Ectodermal cell (in vitro differentiated cells): ENCODE results near the gene NPEPL1. TPM values are rescaled to one million over a fixed set of nuclear protein-coding genes. Genes with fewer than 3 reads are reported as not detected.
A peak's percentile ranks its signal among the peaks of the same experiment; 100 is the strongest.
"Not testable (repeated sequence)": the region's sequence is repeated elsewhere in the genome, so short reads cannot be mapped to it uniquely, and the experiment has no call there.

Experiments used
- H3K27ac ChIP-seq: 2 replicates; pipeline ENCODE4 v1.7.0; 2013; ENCODE audit warnings: mild to moderate bottlenecking, low read depth, low read length; ENCODE audit not compliant: insufficient read depth, poor library complexity, severe bottlenecking
- H3K27me3 ChIP-seq: 2 replicates; pipeline ENCODE4 v1.7.0; 2013; ENCODE audit warnings: mild to moderate bottlenecking, low read length; ENCODE audit not compliant: insufficient read depth, control insufficient read depth, poor library complexity, severe bottlenecking
- H3K36me3 ChIP-seq: one replicate; pipeline ENCODE4 v1.7.0; 2013; ENCODE audit warnings: low read length; ENCODE audit not compliant: control insufficient read depth, insufficient read depth
- H3K4me1 ChIP-seq: one replicate; pipeline ENCODE4 v1.7.0; 2013; ENCODE audit warnings: low read length; ENCODE audit not compliant: control insufficient read depth, insufficient read depth
- H3K4me3 ChIP-seq: 2 replicates; pipeline ENCODE4 v1.7.0; 2013; ENCODE audit warnings: low read depth, low read length, control low read depth; ENCODE audit not compliant: insufficient read depth
- H3K9me3 ChIP-seq: 2 replicates; pipeline ENCODE4 v1.7.0; 2013; ENCODE audit warnings: mild to moderate bottlenecking, low read length, moderate library complexity; ENCODE audit not compliant: control insufficient read depth
- WGBS, 2 experiments: methylation state at CpG; one replicate each; pipeline ENCODE4 v1.1.7; 2013; ENCODE audit warnings: missing lambda C conversion rate in 2 of 2; 5-methylcytosine and 5-hydroxymethylcytosine counted together
- polyA plus RNA-seq, 4 experiments: library from polyadenylated mRNA; stranded (reverse); fragments of 50-300 nt; gene quantifications; one replicate each; pipeline ENCODE4 v1.2.3, GENCODE V29; 2013

NPEPL1 gene, protein sequence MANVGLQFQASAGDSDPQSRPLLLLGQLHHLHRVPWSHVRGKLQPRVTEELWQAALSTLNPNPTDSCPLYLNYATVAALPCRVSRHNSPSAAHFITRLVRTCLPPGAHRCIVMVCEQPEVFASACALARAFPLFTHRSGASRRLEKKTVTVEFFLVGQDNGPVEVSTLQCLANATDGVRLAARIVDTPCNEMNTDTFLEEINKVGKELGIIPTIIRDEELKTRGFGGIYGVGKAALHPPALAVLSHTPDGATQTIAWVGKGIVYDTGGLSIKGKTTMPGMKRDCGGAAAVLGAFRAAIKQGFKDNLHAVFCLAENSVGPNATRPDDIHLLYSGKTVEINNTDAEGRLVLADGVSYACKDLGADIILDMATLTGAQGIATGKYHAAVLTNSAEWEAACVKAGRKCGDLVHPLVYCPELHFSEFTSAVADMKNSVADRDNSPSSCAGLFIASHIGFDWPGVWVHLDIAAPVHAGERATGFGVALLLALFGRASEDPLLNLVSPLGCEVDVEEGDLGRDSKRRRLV
- 36.2 TPM for polyA plus RNA-seq (2013, experiment 1 of 4)
- 35.3 TPM for polyA plus RNA-seq (2013, experiment 2 of 4)
- 26.1 TPM for polyA plus RNA-seq (2013, experiment 3 of 4)
- polyA plus RNA-seq (2013, experiment 4 of 4) = 28.6 TPM

DNA sequence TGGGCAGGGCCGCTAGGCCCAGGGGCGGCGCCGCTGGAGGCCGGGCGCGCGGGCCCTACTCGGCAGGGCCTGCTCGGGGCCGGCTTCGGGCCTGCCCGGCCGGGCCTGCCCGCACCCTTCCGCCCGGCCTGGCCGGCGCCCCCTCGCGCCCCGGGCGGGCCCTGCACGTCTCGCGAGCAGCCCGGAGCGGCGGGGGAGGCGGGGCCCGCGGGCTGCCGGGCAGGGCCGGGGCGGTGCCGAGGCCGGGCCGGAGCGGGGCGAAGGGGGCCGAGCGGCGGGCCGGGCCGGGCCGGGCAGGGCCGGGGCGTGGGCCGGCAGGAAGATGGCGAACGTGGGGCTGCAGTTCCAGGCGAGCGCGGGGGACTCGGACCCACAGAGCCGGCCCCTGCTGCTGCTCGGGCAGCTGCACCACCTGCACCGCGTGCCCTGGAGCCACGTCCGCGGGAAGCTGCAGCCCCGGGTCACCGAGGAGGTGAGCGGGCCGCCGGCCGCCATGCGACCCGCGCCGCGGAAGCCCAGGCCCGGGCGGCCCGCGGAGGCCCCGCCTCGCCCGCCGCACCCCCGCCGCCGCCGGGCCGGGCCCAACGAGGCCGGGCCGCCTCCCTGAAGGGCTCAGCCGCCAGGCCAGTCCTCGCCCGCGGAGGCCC, at the start of gene NPEPL1:
Gene NPEPL1, plus strand, starts transcription at position 222 of the 647 bp plus-strand sequence. Its CDS starts 101 bp downstream, at position 323.
- H3K9me3 ChIP-seq = no peaks in the 10 kb centered on the region
- peak within 1 kb of the TSS; percentile 36 for H3K27ac ChIP-seq
- 4% methylated on average over 93 of the region's 93 CpGs for WGBS, 2 experiments
- H3K4me3 ChIP-seq = peak within 1 kb of the TSS; percentile 31
- H3K27me3 ChIP-seq = no peaks in the 10 kb centered on the region
- H3K36me3 ChIP-seq = no peaks in the 10 kb centered on the region
- H3K4me1 ChIP-seq = peaks cover 14% of the 10 kb centered on the region

DNA sequence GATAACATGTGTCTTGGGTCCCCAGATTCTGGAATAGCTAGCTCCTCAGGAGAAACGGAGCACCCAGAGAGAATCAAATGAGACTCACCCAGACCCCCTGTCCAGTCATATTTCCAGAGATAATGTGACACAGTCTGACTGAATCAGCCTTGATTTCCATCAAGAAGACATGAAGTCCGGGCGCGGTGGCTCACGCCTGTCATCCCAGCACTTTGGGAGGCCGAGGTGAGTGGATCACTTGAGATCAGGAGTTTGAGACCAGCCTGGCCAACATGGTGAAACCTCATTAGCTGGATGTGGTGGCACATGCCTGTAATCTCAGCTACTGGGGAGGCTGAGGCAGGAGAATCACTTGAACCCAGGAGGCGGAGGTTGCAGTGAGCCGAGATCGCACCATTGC, 49.7 kb upstream of the NPEPL1 start:
- not testable (repeated sequence) for H3K36me3 ChIP-seq, H3K4me1 ChIP-seq, H3K4me3 ChIP-seq, H3K9me3 ChIP-seq, H3K27me3 ChIP-seq, H3K27ac ChIP-seq
- WGBS, 2 experiments = 88 to 94% methylated on average over 9 of the region's 9 CpGs

DNA sequence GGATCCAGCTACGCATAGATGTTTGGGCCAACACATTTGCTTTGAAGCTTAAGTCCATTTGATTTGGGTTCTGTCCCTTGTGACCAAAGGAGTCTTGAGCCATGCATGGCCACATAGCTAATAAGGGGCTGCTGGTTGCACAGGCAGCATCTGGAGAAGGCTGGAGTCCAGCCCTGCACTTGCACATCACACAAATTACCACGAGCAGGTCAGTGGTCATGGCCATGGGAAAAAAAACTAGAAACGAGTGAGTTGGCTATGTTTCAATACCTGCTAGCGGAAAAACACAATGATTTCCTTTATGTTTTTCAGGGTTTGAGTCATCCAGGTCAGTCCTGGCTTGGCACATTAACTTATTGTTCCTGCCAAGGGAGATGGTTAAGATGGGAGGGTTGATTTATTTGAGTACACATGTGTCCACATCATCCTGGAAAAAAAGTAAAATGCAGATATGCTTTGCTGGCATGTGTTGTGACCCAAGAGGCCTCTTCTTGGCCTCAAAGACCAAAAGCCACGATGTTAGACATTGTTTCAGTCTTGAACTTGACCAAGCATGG, 47.1 kb upstream of the NPEPL1 start:
- no peak overlapping the region for H3K4me3 ChIP-seq
- H3K36me3 ChIP-seq = no peaks in the 10 kb centered on the region
- no peaks in the 10 kb centered on the region for H3K9me3 ChIP-seq
- no peaks in the 10 kb centered on the region for H3K4me1 ChIP-seq
- H3K27me3 ChIP-seq = peaks cover 14% of the 10 kb centered on the region
- 94 to 96% methylated on average over 5 of the region's 5 CpGs for WGBS, 2 experiments
- H3K27ac ChIP-seq = no peak overlapping the region

DNA sequence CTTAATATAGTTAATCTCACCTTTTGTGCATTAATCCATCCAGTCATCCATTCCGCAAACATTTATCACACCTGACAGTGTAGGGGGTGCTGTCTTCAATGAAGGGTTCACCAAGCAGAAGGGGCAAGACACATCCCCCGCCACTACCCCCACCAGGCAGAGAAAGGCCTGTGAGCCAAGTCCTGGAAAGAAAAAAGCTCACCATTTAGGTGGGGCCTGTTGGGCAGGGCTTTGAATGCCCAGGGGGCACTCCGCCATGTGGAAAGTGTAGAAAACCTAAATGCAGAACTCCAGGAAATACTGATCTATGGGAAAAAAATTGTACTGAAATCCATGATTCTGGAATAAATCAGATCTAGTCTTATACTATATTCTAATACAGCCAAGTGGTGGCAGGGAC, 46.3 kb upstream of the NPEPL1 start:
- Histone ChIP-seq H3K27ac (no peak overlapping the region), H3K27me3 (peaks cover 14% of the 10 kb centered on the region), H3K9me3 (no peaks in the 10 kb centered on the region), H3K36me3 (no peaks in the 10 kb centered on the region), H3K4me3 (no peak overlapping the region), H3K4me1 (no peaks in the 10 kb centered on the region)
- 97 to 98% methylated on average over 3 of the region's 3 CpGs for WGBS, 2 experiments

DNA sequence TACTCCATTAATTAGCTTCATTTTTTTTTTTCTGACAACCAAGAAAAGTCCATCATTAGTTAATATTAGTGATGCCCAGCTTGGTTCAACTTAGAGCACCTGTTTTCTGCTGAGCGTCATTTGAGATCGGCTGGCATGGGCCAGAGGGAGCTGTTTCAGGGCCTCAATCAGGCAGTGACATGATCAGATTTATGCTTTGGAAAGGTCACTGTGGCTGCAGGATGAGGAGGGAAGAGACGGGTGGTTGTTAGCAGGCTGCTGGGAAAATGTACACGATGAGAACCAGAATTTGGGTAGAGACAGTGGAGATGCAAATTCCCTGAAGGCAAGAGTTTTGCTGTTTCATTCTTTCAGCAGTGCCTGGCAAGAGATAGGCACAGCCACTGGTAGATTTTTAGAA, 45.9 kb upstream of the NPEPL1 start:
- H3K36me3 ChIP-seq = no peaks in the 10 kb centered on the region
- no peak overlapping the region for H3K4me3 ChIP-seq
- H3K4me1 ChIP-seq = no peaks in the 10 kb centered on the region
- no peak overlapping the region for H3K27ac ChIP-seq
- 90 to 91% methylated on average over 4 of the region's 4 CpGs for WGBS, 2 experiments
- H3K27me3 ChIP-seq = peaks cover 14% of the 10 kb centered on the region
- no peaks in the 10 kb centered on the region for H3K9me3 ChIP-seq

DNA sequence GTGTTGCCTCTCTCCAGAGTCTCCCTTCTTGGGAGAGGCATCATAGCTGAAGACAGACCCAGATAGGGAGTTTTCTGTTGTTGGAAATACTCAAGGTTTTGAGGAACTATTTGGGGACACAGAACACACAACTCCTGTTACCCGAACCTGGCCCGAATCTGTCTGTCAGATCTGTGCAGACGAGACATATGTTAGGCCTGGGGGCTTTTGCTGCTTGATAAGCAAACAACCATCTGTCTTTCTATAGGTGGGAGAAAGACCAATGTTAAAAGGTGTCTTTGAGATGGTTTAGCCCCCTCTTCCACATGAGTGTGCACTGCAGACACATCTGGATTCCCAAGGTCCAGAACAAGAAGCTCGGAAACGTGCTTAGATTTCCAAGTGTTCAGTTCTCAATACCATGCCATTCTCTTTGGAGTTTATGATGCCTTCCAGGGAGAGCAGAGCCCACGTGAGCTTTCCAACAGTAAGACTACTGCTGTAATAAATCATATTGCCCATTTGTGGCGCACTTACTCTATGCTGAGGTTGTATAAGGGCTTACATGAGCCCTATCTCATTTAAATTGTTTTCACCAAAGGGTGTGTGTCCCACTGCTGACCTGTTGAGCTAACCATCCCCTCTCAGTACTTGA, 45.3 kb upstream of the NPEPL1 start:
- Histone ChIP-seq H3K27me3 (peaks cover 14% of the 10 kb centered on the region), H3K4me3 (no peak overlapping the region), H3K36me3 (no peaks in the 10 kb centered on the region), H3K9me3 (no peaks in the 10 kb centered on the region), H3K27ac (no peak overlapping the region), H3K4me1 (no peaks in the 10 kb centered on the region)
- WGBS, 2 experiments = 93 to 96% methylated on average over 7 of the region's 7 CpGs

DNA sequence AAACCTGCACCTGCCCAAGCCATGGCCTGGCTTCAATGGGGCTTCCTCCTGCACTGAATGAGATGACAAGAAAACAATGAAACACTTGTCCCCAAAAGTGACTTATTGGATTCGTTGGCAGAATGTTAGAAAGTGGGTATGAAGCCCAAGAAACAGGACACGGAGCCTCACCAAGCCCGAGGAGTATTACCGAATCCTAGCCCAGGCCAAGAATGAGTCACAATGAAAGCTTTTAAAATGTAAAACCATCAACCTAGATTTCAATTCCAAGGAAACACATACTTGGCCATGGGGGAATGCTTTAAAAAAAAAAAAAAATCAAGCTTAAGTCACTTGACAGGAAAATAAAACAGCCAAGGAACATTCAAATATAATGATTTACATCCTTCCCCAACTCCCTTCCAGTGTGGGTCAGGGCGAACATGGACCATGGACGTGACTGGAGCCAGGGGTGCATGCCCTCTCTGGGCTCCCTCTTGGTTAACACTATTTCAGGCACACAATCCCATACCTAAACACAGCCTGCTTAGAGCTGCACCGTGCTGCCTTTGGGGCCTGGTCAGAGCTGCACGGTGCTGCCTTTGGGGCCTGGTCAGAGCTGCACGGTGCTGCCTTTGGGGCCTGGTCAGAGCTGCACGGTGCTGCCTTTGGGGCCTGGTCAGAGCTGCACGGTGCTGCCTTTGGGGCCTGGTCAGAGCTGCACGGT, 44.7 kb upstream of the NPEPL1 start:
- Histone ChIP-seq H3K4me3 (no peak overlapping the region), H3K4me1 (no peaks in the 10 kb centered on the region), H3K27me3 (peaks cover 14% of the 10 kb centered on the region), H3K36me3 (no peaks in the 10 kb centered on the region), H3K9me3 (no peaks in the 10 kb centered on the region), H3K27ac (no peak overlapping the region)
- WGBS, 2 experiments = 85 to 89% methylated on average over 8 to 10 of the region's 12 CpGs

DNA sequence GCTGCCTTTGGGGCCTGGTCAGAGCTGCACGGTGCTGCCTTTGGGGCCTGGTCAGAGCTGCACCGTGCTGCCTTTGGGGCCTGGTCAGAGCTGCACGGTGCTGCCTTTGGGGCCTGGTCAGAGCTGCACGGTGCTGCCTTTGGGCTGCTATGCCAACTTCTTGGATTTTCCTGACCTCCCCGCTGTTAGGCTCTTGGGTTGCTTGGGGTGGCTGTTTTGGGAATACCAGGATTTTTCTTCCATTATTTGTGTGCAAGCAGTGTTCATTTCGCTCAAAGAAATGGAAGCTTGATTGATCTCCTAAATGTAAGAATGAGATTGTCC, 44.1 kb upstream of the NPEPL1 start:
- 86 to 88% methylated on average over 6 of the region's 6 CpGs for whole genome bisulfite sequencing, 2 experiments
- H3K27me3 ChIP-seq = peaks cover 14% of the 10 kb centered on the region
- H3K9me3 ChIP-seq, H3K27ac ChIP-seq, H3K4me1 ChIP-seq, H3K36me3 ChIP-seq, H3K4me3 ChIP-seq: not testable (repeated sequence)

DNA sequence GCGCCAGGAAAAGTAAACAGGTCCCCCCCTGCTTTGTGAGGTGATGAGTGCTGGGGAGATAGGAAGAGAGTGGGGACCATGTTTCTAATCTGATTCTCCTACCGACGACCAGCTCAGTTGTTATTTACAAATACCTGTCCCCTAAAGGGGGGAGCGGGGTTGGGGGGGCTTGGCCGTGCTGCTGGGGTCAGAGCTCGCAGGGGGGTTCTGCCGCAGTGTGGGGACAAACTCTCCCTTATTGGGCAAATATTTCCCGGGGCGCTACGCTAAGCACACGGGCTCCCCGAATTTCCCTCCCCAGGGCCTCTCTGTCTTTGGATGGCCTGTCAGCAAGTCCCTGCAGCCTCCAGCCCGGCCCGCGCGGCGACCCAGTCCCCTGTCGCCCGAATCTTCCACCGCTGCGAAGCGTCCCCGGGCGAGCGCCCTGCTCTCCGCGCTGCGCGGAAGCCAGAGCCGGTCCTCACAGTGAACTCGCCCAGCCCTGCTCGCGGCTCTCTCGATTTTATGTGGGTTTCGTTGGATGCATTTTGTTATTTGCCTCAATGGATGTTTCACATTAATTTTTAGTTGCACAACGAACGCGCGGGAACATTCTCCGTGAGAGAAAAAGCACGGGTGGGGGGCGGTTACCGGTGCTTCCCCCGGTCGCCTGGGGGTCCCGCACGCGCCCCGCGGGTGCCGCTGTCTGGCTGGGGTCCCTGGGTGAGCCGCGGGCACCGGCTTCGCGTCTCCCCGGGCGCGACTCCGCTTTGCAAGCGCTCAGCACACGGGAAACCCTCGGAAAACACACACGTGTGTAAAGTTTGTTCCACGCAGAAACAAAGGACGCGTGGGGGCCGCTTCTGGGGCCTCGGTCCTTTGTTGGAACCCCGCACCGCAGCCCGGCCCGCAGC, 43.1 kb upstream of the NPEPL1 start:
- Histone ChIP-seq H3K27ac (no peak overlapping the region), H3K4me1 (peaks cover 4% of the 10 kb centered on the region)
- WGBS, 2 experiments = 51 to 58% methylated on average over 73 of the region's 73 CpGs

More for the DNA sequence above, 43.1 kb upstream of the NPEPL1 start:
- peak overlapping the region; percentile 71 for H3K4me3 ChIP-seq
- no peaks in the 10 kb centered on the region for H3K36me3 ChIP-seq
- H3K9me3 ChIP-seq = no peaks in the 10 kb centered on the region
- peaks cover 14% of the 10 kb centered on the region for H3K27me3 ChIP-seq
